Left ventricle myocardium inferior (tissue), 1 donor: ENCODE measurements around the gene CFAP206. TPM values are rescaled to one million over a fixed set of nuclear protein-coding genes. Genes with fewer than 3 reads are reported as not detected.

Source experiments
- DNase-seq: peaks from one replicate; pipeline ENCODE4 v3.0.0-alpha.2; 2020
- H3K27ac ChIP-seq: fragments of 200-600 bp; replicated peaks from 2 replicates; pipeline ENCODE4 v1.8.0; 2021
- H3K27me3 ChIP-seq: fragments of 200-600 bp; 2 replicates; pipeline ENCODE4 v1.8.0; 2021; ENCODE audit warnings: low read depth
- H3K36me3 ChIP-seq: fragments of 200-600 bp; 2 replicates; pipeline ENCODE4 v1.8.0; 2021
- H3K4me1 ChIP-seq: fragments of 200-600 bp; 2 replicates; pipeline ENCODE4 v1.8.0; 2021
- H3K4me3 ChIP-seq: fragments of 200-600 bp; 2 replicates; pipeline ENCODE4 v1.8.0; 2021; ENCODE audit warnings: mild to moderate bottlenecking, moderate library complexity
- H3K9me3 ChIP-seq: fragments of 200-600 bp; replicated peaks from 2 replicates; pipeline ENCODE4 v1.8.0; 2021
- CTCF ChIP-seq: fragments of 200-600 bp; IDR thresholded peaks from 2 replicates; pipeline ENCODE4 v1.8.0; 2021; ENCODE audit warnings: antibody characterized with exemption, mild to moderate bottlenecking, borderline replicate concordance
- intact Hi-C: fragments of 100-400 bp; cut with micrococcal nuclease; formaldehyde crosslinking; loops from one replicate; pipeline ENCODE4 v1.11.0; 2022
- total RNA-seq: library from RNA; stranded (reverse); fragmentation: NEBNext Ultra II Directional; extraction: Animal tissue kit (Norgen Biotek cat#: 25700); gene quantifications from one replicate; pipeline ENCODE4 v1.2.1, GENCODE V29; 2021
- donor health status: DM: no; HTN: yes; CAD: no; lungs with severe emphysema.

CFAP206 gene
- total RNA-seq, 1 donor from 2014 or later: 0.11 TPM

- intact Hi-C loops: no loop called here
- no peak for TF ChIP-seq CTCF
- Histone ChIP-seq H3K4me1 (no peaks in the 10 kb centered on the region), H3K9me3 (peaks cover 6% of the 10 kb centered on the region), H3K27me3 (no peaks in the 10 kb centered on the region), H3K4me3 (no peak overlapping the region), H3K27ac (no peak overlapping the region), H3K36me3 (no peaks in the 10 kb centered on the region)
- DNase-seq: no peak
Measured at GRCh38 chr6:87375315-87375714, 32.5 kb upstream of the CFAP206 start.

GRCh38 chr6:87376643-87377042, 31.1 kb upstream of the CFAP206 start:
- Histone ChIP-seq H3K27me3 (no peaks in the 10 kb centered on the region), H3K27ac (no peak overlapping the region), H3K4me1 (no peaks in the 10 kb centered on the region), H3K9me3 (peaks cover 6% of the 10 kb centered on the region), H3K4me3 (no peak overlapping the region), H3K36me3 (no peaks in the 10 kb centered on the region)
- intact Hi-C loops: no loop called here
- TF ChIP-seq CTCF: no peak
- DNase-seq: no peak

GRCh38 chr6:87378947-87379346, 28.8 kb upstream of the CFAP206 start:
- Histone ChIP-seq H3K9me3 (no peaks in the 10 kb centered on the region), H3K27me3 (no peaks in the 10 kb centered on the region), H3K36me3 (no peaks in the 10 kb centered on the region), H3K4me3 (no peak overlapping the region), H3K4me1 (no peaks in the 10 kb centered on the region), H3K27ac (no peak overlapping the region)
- no peak for DNase-seq
- intact Hi-C loops: no loop called here
- TF ChIP-seq CTCF: no peak

GRCh38 chr6:87382861-87383260, 24.9 kb upstream of the CFAP206 start:
- intact Hi-C loops: no loop called here
- Histone ChIP-seq H3K36me3 (no peaks in the 10 kb centered on the region), H3K4me3 (no peak overlapping the region), H3K27me3 (no peaks in the 10 kb centered on the region), H3K9me3 (no peaks in the 10 kb centered on the region), H3K4me1 (no peaks in the 10 kb centered on the region), H3K27ac (no peak overlapping the region)
- no peak for DNase-seq
- no peak for TF ChIP-seq CTCF

GRCh38 chr6:87384038-87384437, 23.7 kb upstream of the CFAP206 start:
- Histone ChIP-seq H3K27me3 (no peaks in the 10 kb centered on the region), H3K27ac (no peak overlapping the region), H3K4me3 (no peak overlapping the region), H3K4me1 (no peaks in the 10 kb centered on the region), H3K9me3 (no peaks in the 10 kb centered on the region), H3K36me3 (no peaks in the 10 kb centered on the region)
- no peak for DNase-seq
- TF ChIP-seq CTCF: no peak
- intact Hi-C loops: no loop called here

GRCh38 chr6:87384449-87384848, 23.3 kb upstream of the CFAP206 start:
- H3K9me3 ChIP-seq: no peaks in the 10 kb centered on the region
- H3K4me1 ChIP-seq: no peaks in the 10 kb centered on the region
- no peaks in the 10 kb centered on the region for H3K27me3 ChIP-seq
- H3K4me3 ChIP-seq: no peak overlapping the region
- TF ChIP-seq CTCF: no peak
- DNase-seq: no peak
- H3K27ac ChIP-seq: no peak overlapping the region
- intact Hi-C loops: no loop called here
- no peaks in the 10 kb centered on the region for H3K36me3 ChIP-seq
